ENCODE measurements around the gene CANT1.
A peak's percentile ranks its signal among the peaks of the same experiment; 100 is the strongest.

The CANT1 gene

DNA sequence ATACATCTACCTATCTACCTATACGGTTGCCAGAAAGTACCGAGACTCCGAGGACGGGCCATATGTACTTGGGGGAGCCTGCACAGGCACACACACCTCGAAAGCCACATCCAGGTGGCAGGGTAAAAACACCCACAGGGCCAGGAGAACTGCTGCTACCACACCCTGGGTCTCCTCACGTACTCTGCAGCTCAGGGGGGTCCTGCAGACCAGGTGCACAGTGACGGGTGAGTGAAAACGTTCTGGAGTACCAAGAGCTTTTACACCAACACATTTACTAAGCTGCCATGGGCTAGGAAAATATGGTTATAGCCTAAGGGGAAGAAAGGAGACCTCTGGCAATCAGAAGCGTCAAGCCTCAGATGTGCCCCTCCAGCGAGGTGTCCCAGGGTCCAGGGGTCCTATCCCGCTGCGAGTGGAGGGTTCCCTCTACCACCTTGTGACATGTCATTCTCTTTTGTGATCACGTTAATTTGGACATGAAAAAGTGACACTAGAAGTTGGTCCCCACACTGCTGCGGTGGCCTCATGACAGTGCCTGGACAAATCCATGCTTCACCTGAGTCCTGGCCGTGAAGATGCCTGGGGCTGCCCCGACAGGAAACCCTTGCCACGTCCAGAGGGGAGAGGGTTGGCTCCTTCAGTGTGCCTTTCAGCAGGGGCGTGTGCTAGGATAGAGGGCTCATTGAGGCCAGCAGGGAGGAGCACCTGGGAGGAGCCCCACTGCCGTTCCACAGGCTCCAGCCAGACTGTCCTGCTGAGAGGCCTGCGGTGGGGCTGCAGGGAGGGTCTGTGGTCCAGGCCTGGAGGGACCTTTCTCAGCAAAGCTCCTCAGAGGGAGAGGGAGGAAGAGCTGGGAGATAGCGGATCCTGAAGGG is 1.8 kb downstream of the CANT1 start:
- no peak for DNase-seq

- DNase-seq, result no peak
These were observed 2.6 kb downstream of the CANT1 start for GRCh38 chr17:79006794-79007503.

GRCh38 chr17:79006046-79006445 is 3.5 kb downstream of the CANT1 start:
- DNase-seq, result peak; percentile 42 to 52

GRCh38 chr17:79005063-79005861 is 4.3 kb downstream of the CANT1 start:
- DNase-seq, result no peak

- DNase-seq, result no peak
These were observed 5.7 kb downstream of the CANT1 start for GRCh38 chr17:79003661-79004411.

GRCh38 chr17:79002796-79003593 is 6.6 kb downstream of the CANT1 start:
- DNase-seq, result no peak

DNA sequence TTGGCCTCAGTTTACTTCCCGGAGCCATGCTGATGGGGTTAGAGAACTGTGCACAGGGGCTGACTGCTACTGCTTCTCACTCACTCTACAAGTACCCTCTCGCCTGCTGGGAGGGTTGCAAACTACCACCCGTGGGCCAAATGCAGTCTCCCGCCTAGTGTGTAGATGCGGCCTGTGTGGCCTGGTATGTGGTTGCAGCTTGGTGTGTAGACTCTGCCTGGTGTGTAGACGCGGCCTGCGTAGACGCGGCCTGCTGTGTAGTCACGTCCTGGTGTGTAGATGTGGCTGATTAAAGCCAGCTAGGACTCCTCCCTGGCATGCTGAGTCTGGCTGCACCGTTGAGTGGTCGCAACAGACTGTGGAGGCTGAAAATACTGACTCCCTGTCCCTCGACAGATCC is 7.3 kb downstream of the CANT1 start:
- no peak for DNase-seq

DNA sequence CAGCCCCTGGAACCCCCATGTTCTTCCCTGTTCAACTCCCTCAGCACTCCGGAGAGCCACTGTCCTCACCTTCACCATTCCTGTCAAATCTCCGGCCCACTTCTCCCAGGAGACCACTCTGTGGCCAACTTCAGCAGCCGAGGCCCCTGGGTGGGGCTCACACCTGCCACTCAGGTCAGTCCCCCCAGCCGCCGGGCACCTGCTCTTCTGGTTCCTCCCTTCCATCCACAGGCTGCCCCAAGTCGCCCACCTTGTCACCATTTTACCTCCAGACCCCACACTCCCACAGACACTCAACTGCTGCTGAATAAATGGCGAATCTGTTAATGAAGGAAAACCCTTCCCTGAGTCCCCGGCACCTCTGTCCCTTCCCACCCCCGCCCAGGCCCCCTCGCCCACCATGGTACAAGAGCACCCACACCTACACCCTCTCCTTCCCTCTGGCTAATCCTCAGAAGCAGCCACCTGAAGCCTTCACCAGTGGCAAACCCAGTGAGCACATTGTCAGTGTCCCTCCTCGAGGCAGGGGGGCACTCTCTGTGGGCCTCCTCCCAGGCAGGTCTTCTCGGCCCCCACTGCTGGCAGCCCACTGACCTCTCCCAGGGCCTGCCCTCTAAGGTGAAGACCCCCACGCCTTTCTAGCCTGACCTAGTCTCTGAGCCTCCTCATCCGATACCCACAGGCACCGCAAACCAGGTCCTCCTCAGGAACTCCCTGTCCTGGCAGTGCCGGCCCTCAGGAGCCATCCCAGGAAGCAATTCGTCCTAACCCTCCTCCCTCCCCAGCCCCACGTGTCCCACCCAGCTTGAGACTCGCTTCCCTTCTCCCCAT is 8.2 kb downstream of the CANT1 start:
- DNase-seq, result no peak

- no peak for DNase-seq
These were observed 9.0 kb downstream of the CANT1 start for GRCh38 chr17:79000396-79001189.

- DNase-seq, result no peak
These were observed 9.6 kb downstream of the CANT1 start for GRCh38 chr17:78999947-79000395.

DNA sequence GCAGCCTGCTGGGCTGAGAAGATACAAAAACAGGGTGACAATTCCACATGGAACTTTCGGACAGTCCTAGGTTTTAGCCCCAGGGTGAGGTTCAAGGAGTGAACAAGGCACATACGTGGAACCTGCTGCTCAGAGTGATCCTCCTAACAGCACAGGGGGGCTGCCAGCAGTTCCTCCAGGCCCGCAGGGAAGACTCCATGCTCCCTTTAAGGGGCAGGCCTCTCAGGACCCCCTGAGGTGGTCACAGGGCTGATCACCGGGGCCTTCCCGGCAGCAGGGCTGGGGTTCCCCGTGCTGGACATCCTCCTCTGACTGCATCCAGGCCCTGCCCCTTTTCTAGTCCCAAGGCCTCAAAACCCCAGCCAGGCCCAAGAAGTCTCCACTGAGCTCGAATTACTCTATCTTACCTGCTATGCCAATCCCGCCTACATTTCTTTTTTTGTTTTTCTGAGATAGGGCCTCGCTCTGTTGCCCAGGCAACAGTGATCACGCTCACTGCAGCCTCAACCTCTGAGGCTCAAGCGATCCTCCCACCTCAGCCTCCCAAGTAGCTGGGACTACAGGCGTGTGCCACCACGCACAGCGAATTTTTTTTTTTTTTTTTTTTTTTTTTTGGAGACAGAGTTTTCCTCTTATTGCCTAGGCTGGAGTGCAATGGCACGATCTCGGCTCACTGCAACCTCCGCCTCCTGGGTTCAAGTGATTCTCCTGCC is 10.4 kb downstream of the CANT1 start:
- no peak for DNase-seq

GRCh38 chr17:78998311-78999055 is 11.1 kb downstream of the CANT1 start:
- no peak for DNase-seq

DNA sequence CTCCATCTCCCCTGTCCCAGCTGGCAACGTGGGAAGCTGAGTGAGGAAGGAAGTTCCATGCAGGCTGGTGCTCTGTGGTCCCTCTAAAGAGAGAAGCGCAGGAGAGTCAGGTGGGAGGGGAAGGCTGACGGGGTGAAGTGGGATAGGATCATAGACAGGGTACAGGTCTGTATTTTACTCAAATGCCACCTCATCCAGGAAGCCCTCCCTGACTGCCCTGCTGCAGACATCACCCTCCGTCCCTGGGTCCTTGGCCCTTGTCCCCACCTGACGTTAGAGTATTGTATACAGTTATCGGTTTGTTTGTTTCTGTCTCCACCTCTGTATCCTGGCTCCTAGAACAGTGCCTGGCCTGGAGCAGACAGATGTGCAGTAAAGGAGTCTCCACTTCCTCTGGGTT is 11.7 kb downstream of the CANT1 start:
- DNase-seq, result no peak

GRCh38 chr17:78997231-78997741 is 12.3 kb downstream of the CANT1 start:
- DNase-seq, result no peak

- no peak for DNase-seq
These were observed 12.8 kb downstream of the CANT1 start for GRCh38 chr17:78996781-78997201.

GRCh38 chr17:78995761-78996451 is 13.7 kb downstream of the CANT1 start:
- no peak for DNase-seq

Measured in inflammatory macrophage (primary cell).